ENCODE measurements around the gene ELMOD2.
"Not testable (repeated sequence)": the region's sequence is repeated elsewhere in the genome, so short reads cannot be mapped to it uniquely, and the experiment has no call there.

The ELMOD2 gene

DNA sequence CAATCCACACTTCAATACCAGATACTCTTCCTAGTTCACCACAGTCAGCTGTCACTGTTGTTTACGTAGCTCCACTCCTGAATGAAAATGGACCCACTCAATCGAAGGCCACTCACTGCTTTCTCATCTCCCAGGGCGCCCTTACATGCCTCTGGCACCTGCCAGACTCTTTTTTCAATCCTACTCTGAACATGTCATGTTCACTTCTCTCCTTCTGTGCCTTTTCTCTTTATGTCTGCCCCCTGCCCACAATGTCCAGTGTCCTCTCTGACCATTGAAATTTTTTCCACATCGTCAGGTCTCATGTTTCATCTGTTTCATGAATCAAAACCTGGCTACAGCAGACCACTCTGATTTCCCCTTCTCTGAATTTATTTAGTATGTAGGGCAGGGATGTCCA is 24.6 kb upstream of the ELMOD2 start:
- CTCF ChIA-PET: interaction anchor here (0.7 kb wide), 1 partner anchor 19 kb away, joined by 3 read pairs; no protein-coding TSS in a partner anchor
- POLR2A ChIA-PET: interaction anchor here (0.7 kb wide), 1 partner anchor 25 kb away, joined by 3 read pairs; no protein-coding TSS in a partner anchor
- no peak for TF ChIP-seq SUZ12 (IDR thresholded peaks at IDR 0.05)
- TF ChIP-seq ELF4 (IDR thresholded peaks at IDR 0.05): no peak
- no peak for TF ChIP-seq ZNF384 (IDR thresholded peaks at IDR 0.05)
- TF ChIP-seq NFRKB (IDR thresholded peaks at IDR 0.05): no peak
- TF ChIP-seq TARDBP (IDR thresholded peaks at IDR 0.05): no peak
- no peak for TF ChIP-seq LEF1 (IDR thresholded peaks at IDR 0.05; ENCODE audit: borderline replicate concordance)
- TF ChIP-seq L3MBTL2 (conservative IDR thresholded peaks at IDR 0.05): no peak
- TF ChIP-seq ARNT (IDR thresholded peaks at IDR 0.05): no peak
- no peak for TF ChIP-seq HDGF (IDR thresholded peaks at IDR 0.05; ENCODE audit: borderline replicate concordance)
- TF ChIP-seq FOXA1 (IDR thresholded peaks at IDR 0.05): no peak
- TF ChIP-seq, protein P1, sequence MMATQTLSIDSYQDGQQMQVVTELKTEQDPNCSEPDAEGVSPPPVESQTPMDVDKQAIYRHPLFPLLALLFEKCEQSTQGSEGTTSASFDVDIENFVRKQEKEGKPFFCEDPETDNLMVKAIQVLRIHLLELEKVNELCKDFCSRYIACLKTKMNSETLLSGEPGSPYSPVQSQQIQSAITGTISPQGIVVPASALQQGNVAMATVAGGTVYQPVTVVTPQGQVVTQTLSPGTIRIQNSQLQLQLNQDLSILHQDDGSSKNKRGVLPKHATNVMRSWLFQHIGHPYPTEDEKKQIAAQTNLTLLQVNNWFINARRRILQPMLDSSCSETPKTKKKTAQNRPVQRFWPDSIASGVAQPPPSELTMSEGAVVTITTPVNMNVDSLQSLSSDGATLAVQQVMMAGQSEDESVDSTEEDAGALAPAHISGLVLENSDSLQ (IDR thresholded peaks at IDR 0.05): no peak
- TF ChIP-seq FOXM1 (IDR thresholded peaks at IDR 0.05; ENCODE audit: borderline replicate concordance): no peak
- no peak for TF ChIP-seq CTBP1 (IDR thresholded peaks at IDR 0.05; ENCODE audit: borderline replicate concordance)
- TF ChIP-seq BHLHE40 (IDR thresholded peaks at IDR 0.05; ENCODE audit: borderline replicate concordance): no peak
- TF ChIP-seq FOXK2 (IDR thresholded peaks at IDR 0.05): no peak
- TF ChIP-seq SP1 (IDR thresholded peaks at IDR 0.05): no peak
- no peak for DNase-seq (ENCODE audit: extremely low spot score)

DNA sequence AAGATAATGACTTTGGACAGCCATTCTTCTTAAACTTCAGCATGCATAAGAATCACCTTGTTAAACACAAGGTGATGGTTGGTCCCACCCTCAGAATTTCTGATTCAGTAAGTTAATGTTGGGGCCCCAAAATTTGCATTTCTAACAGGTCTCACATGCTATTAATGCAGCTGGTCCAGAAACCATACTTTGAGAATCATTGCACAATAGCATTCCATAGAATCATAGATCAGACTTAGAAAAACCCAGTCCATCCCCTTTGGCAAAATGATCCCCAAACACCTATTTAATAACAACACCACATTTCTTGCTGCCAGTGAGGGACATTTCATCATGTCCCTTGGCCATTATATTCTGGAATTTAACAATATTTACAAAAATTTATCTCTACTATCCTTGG is 19.7 kb upstream of the ELMOD2 start:
- POLR2A ChIA-PET: no interaction called here
- DNase-seq (ENCODE audit: extremely low spot score): no peak
- TF ChIP-seq, protein P1 (IDR thresholded peaks at IDR 0.05): no peak
- TF ChIP-seq FOXK2 (IDR thresholded peaks at IDR 0.05) (no peak), ELF4 (IDR thresholded peaks at IDR 0.05) (no peak), HDGF (IDR thresholded peaks at IDR 0.05; ENCODE audit: borderline replicate concordance) (no peak), FOXA1 (IDR thresholded peaks at IDR 0.05) (no peak), L3MBTL2 (conservative IDR thresholded peaks at IDR 0.05) (no peak), BHLHE40 (IDR thresholded peaks at IDR 0.05; ENCODE audit: borderline replicate concordance) (no peak), SUZ12 (IDR thresholded peaks at IDR 0.05) (no peak), ARNT (IDR thresholded peaks at IDR 0.05) (no peak), TARDBP (IDR thresholded peaks at IDR 0.05) (no peak), ZNF384 (IDR thresholded peaks at IDR 0.05) (no peak), FOXM1 (IDR thresholded peaks at IDR 0.05; ENCODE audit: borderline replicate concordance) (no peak), CTBP1 (IDR thresholded peaks at IDR 0.05; ENCODE audit: borderline replicate concordance) (no peak), NFRKB (IDR thresholded peaks at IDR 0.05) (no peak), LEF1 (IDR thresholded peaks at IDR 0.05; ENCODE audit: borderline replicate concordance) (no peak), SP1 (IDR thresholded peaks at IDR 0.05) (no peak)
- CTCF ChIA-PET: no interaction called here

DNA sequence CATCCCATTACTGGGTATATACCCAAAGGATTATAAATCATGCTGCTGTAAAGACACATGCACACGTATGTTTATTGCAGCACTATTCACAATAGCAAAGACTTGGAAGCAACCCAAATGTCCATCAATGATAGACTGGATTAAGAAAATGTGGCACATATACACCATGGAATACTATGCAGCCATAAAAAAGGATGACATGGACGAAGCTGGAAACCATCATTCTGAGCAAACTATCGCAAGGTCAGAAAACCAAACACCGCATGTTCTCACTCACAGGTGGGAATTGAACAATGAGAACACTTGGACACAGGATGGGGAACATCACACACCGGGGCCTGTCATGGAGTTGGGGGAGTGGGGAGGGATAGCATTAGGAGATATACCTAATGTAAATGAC is 10.2 kb upstream of the ELMOD2 start:
- POLR2A ChIA-PET; CTCF ChIA-PET; DNase-seq (ENCODE audit: extremely low spot score): not testable (repeated sequence)

DNA sequence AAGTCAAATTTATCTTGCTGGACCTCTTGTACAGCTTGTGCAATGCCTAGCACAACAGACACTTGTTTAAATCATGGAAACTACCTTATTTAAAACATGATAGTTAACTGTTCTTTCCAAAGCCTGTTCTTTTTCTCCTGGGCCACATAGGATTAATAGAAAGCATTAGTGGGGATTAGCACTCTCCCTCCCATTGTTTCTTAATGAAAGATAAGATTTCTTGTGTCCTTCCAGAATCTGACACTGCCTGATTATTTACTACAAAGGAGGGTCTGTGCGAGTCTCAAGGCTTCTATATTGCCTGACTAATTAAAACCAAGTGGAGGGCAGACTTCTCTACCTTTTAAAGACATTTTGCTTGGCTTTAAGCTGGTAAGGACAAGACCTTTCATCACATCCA is 8.5 kb upstream of the ELMOD2 start:
- TF ChIP-seq FOXK2 (IDR thresholded peaks at IDR 0.05) (no peak), ZNF384 (IDR thresholded peaks at IDR 0.05) (no peak), CTBP1 (IDR thresholded peaks at IDR 0.05; ENCODE audit: borderline replicate concordance) (no peak), TARDBP (IDR thresholded peaks at IDR 0.05) (no peak), FOXM1 (IDR thresholded peaks at IDR 0.05; ENCODE audit: borderline replicate concordance) (no peak), LEF1 (IDR thresholded peaks at IDR 0.05; ENCODE audit: borderline replicate concordance) (no peak), L3MBTL2 (conservative IDR thresholded peaks at IDR 0.05) (no peak), ELF4 (IDR thresholded peaks at IDR 0.05) (no peak), HDGF (IDR thresholded peaks at IDR 0.05; ENCODE audit: borderline replicate concordance) (no peak)
- TF ChIP-seq, protein P1 (IDR thresholded peaks at IDR 0.05): no peak
- ChIA-PET POLR2A (interaction anchor here (1.1 kb wide), 1 partner anchor 9 kb away, joined by 4 read pairs; the partner anchor contains the start of gene ELMOD2), CTCF (interaction anchor here (1.1 kb wide), 1 partner anchor 9 kb away, joined by 3 read pairs; the partner anchor contains the start of gene ELMOD2)
- DNase-seq (ENCODE audit: extremely low spot score): no peak

DNA sequence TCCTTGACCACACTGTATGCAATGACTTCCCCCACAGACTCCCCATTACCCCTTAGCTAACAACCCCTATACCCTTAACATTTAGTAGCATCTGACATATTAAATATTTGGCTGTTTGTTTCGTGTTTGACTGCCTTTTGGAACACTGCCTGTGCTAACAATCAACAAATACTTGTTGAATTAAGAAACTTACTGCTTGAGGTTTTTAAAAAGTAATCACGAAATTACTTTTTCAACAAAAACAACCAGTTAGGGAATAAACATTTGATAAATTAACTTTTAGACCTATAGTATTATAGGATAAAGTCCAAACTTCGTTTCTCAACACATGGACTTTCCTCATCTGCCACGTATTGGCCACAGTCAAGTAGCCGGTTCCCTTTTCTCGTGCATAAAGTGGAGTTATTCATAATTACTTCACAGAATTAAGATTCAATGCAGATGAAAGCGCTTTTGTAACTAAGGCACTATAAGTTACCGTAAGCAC is 555 bp upstream of the ELMOD2 start:
- ChIA-PET POLR2A (interaction anchor here (0.6 to 2.4 kb wide), 9 partner anchors 7 to 150 kb away, joined by 3 to 8 read pairs (median 4); partner anchors contain the start of gene SCOC), CTCF (interaction anchor here (0.8 to 1.1 kb wide), 4 partner anchors 18 to 164 kb away, joined by 3 to 5 read pairs (median 3); no protein-coding TSS in a partner anchor)
- TF ChIP-seq, protein P1 (IDR thresholded peaks at IDR 0.05): no peak
- TF ChIP-seq FOXA1 (IDR thresholded peaks at IDR 0.05) (no peak), SP1 (IDR thresholded peaks at IDR 0.05) (no peak), FOXM1 (IDR thresholded peaks at IDR 0.05; ENCODE audit: borderline replicate concordance) (no peak), HDGF (IDR thresholded peaks at IDR 0.05; ENCODE audit: borderline replicate concordance) (no peak), L3MBTL2 (conservative IDR thresholded peaks at IDR 0.05) (peak; percentile 88; the same call in 1 of the 2 replicates), ZNF384 (IDR thresholded peaks at IDR 0.05) (no peak)
- DNase-seq (ENCODE audit: extremely low spot score): no peak

DNA sequence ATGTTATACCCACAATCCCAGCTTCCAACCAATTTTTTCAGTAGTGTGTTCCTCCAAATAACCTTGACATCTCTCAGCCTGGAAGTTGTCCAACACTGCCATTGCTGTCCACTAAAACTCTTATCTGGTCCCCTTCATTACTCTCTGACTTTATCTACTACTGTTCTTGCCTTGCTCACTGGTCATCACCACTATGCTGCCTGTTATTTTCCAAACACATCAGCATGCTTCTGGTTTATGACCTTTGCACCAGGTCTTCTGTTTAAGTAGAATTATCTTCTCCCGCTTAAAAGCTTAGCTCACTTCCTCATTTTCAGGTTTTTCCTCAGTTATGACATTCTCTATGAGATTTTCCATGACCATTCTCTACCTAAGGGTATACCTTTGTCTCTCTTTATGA is 5.5 kb downstream of the ELMOD2 start:
- ChIA-PET POLR2A (no interaction called here), CTCF (no interaction called here)
- TF ChIP-seq SP1 (IDR thresholded peaks at IDR 0.05): no peak
- no peak for TF ChIP-seq BHLHE40 (IDR thresholded peaks at IDR 0.05; ENCODE audit: borderline replicate concordance)
- TF ChIP-seq FOXK2 (IDR thresholded peaks at IDR 0.05): no peak
- TF ChIP-seq TARDBP (IDR thresholded peaks at IDR 0.05): no peak
- TF ChIP-seq HDGF (IDR thresholded peaks at IDR 0.05; ENCODE audit: borderline replicate concordance): no peak
- no peak for TF ChIP-seq CTBP1 (IDR thresholded peaks at IDR 0.05; ENCODE audit: borderline replicate concordance)
- TF ChIP-seq ZNF384 (IDR thresholded peaks at IDR 0.05): no peak
- DNase-seq (ENCODE audit: extremely low spot score): no peak
